HG02763 (cell line): ENCODE measurements around the gene MSI1.
"Not testable (repeated sequence)": the region's sequence is repeated elsewhere in the genome, so short reads cannot be mapped to it uniquely, and the experiment has no call there.

Experiments
- ATAC-seq: cut with Tn5 transposase; IDR thresholded peaks from one replicate; pipeline ENCODE4 v1.9.1; 2021; ENCODE audit warnings: mild to moderate bottlenecking, moderate library complexity; ENCODE audit not compliant: unreplicated experiment

MSI1 gene

DNA sequence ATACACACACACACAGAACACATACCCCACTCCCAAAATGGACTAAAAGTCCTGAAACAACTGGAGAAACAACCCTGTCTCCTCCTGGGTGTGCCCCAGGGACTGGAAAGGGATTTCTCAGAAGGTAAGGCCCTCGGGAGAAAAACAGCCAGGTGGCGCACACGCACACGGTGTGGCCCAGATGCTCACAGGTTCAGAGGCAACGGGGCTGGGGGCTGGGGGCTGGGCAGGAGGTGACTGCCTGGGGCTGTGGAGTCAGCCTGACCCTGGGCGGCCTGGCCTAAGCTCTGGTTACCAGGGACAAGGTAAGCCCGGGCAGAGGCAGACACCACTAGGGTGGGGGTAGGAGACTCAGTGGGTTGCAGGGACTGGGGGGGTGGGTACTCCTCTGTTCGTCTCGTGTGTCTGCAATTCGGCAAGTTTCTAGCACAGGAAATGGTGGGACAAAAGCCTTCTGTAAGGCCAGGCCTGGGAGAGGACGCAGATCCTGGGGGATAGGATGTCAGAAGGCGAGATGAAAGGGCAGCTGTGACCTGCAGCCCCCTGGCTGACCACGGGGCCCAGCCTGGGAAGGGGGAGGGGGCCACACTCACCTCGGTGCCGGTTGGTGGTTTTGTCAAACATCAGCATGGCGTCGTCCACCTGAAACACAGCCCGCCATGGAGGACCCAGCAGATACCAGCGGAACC, 10.4 kb downstream of the MSI1 start:
- ATAC-seq, result no peak

DNA sequence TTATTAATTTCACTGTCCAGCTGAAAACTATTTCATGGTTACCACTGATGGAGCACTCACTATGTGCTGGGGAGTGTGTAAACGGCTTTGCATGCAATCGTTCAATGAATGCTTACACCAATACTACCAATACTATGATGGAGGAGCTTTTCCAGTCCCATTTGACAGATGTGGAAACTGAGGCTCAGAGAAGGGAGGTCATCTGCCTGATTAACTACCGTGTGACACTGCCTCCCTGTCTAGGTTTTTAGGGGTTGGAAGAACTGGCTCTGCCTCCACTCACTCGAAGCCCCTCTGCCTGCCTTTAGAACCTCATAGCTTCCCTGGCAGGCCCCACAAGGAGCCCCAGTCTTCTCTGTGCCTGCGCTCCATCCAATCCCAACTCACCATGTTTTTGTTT, 11.9 kb downstream of the MSI1 start:
- no peak for ATAC-seq

DNA sequence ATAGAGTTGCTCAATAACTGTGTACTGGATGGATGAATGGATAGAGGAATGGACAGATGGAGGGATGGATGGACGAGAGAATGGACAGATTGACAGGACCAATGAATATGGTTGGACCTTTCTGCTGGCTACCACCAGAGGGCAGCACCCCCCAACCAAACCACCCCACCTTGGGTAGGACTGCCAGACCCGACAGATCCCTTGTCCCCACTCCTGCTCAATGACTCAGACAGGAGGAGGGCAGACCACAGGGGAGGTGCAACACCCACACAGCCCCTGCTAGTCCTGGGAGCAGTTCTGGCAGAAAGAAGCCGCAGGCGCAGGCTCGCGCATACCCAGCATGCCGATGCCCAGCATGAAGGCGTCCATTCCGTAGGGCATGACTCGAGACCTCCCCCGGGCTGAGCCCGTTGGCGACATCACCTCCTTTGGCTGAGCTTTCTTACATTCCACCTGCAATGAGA, 12.4 kb downstream of the MSI1 start:
- ATAC-seq, result no peak

DNA sequence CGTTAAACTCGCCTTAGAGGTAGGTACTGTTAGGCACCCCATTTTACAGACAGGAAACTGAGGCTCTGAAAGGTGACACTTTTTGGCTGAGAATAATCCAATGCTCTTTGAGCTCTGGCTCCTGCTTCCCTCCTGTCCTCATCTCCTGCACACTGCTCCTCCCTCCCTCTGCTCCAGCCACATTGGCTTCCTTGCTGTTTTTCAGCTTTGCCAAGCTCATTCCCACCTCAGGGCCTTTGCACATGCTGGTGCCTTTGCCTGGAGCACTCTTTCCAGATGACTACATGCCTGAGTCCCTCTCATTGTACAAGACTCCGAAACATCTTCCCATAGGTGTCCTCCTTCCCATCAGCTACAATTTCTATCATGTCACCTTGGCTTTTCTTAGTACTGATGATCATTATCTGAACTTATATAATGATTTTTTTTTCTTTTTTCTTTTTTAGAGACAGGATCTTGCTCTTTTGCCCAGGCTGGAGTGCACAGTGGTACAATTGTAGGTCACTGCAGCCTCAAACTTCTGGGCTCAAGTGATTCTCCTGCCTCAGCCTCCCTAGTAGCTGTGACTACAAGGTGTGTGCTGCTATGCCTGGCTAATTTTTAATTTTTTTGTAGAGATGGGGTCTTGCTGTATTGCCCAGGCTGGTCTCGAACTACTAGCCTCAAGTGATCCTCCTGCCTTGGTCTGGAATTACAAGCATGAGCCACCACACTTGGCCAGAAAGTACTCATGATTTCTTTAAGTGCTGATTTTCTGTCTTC, 15.2 kb downstream of the MSI1 start:
- no peak for ATAC-seq

DNA sequence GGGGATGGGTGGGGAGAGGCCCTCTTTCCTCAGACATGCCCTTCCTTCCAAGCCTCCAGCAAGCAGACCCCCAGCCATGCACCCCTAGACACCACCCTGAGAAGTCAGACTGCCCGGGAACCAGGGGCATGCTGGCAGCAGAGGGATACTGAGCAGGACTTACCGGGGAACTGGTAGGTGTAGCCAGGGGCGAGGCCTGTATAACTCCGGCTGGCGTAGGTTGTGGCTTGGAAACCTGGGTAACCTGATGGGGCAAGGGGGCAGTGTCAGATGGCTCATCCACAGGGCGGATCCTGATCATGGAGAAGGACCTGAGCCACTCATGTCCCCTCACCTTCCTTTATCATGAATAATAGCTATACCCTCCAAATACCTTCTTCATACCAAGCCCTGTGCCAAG, 15.8 kb downstream of the MSI1 start:
- ATAC-seq, result no peak

DNA sequence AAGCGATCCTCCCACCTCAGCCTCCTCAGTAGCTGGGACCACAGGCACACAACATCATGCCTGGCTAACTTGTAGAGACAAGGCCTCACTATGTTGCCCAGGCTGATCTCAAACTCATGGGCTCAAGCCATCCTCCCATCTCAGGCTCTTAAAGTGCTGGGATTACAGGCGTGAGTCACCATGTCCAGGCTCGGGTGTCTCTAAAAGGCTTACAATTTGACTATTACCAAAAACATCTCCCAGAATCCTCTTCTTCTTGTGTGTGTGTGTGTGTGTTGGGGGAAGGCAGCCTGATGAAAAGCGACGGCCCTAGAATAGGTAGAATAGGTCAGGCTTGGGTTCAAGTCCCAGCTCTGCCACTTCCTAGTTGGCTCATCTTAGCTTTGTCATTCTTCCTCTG, 16.8 kb downstream of the MSI1 start:
- ATAC-seq, result no peak

DNA sequence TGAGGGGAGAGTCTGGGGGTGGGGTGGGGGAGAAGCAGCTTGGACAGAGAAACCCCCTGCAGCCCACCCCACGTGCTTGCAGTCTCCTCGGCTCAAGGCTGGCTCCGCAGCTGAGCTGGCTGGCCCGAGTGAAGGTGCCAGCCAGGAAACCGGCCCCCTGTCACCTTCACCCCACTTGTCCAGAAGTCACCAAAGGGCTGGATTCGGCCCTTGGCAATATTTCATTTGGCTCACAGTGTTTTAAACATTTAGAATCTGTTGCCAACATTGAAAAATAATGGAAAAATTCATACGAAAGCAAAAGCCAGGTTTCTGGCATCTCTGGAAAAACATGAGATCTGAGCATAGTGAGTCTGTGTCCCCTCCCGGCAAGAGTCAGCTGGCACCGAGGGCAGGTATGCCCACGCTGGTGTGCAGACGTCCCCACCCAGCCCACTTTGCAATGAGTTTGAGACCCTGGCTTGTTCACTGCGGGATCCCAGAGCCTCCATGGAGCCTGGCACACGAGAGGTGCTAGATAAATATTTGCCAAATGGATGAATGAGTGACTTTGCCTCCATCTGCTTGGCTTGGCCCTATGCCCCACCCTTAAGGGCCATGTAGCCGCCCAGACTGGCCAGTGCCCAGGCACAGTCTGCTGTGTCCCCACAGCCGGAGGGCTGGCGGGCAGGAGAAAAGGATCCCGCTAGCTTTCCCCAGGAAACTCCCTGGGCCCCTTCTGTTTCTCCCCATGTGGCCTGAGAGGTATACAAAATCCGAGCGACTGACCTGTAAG, 18.2 kb downstream of the MSI1 start:
- ATAC-seq, result no peak

DNA sequence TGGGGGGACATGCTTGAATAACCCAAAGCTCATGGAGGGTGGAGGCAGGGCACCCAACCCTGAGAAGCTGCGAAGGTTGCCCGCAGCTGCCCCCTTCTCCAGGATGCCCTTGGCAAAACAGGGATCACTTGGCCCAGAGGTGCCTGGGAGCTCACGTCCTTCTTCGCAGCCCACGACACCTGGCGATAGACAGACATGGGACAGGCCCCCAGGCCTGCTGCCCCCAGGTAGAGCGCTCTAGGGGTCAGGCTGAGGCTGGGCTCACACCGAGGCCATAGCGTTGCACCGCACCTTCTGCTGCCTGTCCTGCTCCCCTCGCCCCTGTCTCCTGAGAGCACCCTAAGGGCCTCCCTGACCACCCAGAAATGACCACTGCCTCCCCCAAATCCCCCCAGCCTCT, 21.2 kb downstream of the MSI1 start:
- no peak for ATAC-seq

DNA sequence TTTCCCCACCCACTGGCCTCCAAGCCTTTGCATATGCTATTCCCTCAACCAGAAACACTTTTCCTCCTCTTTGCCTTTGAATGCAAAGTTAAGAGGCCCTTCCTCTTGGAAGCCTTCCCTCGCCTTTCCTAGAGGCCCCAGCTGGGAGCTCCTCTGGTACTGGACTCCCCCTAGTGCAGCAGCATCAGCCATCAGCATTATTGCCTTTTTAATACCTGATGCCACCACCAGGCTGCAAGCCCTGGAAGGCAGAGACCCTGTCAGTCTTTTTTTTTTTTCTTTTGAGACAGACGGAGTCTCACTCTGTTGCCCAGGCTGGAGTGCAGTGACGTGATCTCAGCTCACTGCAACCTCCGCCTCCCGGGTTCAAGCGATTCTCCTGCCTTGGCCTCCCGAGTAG, 22.3 kb downstream of the MSI1 start:
- ATAC-seq, result no peak

DNA sequence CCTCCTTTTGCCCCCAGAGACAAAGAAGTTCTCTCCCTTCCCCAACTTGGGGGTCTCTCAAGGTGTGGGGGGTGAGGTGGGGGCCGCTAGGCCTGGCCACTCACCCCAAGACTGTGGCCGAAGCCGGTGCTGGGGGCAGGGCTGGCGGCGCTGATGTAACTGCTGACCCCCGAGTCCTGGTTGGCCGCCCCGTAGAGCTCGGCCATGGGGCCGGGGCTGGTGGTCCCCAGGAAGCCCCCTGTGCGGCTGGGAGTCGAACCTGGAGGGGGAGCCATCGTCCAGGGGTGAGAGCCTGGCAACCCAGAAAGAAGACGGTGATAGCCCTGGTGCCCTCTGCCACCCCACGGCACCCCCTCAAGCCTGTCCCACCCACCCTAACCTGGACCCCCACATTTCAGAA, 22.9 kb downstream of the MSI1 start:
- ATAC-seq, result no peak

DNA sequence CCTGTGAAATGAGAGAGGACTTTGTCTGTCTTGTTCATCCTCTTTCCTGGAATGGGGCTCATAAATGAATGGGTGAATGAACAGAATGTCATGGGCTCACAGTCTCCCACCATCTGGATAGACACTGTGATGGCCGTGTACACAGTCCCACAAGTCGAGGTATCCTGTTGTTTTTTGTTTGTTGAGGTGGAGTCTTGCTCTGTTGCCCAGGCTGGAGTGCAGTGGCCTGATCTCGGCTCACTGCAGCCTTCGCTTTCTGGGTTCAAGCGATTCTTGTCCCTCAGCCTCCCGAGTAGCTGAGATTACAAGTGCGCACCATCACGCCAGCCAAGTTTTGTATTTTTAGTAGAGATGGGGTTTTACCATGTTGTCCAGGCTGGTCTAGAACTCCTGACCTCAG, 25.3 kb downstream of the MSI1 start:
- ATAC-seq, result no peak

DNA sequence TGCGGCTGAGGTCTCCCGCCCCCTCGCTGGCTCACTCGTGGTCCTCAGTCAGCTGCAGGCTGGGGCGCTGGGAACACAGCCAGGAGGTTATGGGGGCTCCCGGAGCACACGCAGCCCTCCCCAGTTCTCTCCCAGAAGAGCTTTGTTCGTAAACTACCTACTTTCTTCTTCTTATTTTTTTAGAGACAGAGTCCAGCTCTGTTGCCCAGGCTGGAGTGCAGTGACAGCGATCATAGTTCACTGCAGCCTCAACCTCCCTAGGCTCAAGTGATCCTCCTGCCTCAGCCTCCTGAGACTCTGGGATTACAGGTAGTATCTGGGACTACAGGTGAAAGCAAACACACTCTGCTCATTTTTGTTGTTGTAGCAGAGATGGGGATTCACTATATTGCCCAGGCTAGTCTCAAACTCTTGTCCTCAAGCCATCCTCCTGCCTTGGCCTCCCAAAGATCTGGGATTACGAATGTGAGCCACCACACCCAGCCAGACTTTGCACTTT, 25.9 kb downstream of the MSI1 start:
- ATAC-seq, result no peak

DNA sequence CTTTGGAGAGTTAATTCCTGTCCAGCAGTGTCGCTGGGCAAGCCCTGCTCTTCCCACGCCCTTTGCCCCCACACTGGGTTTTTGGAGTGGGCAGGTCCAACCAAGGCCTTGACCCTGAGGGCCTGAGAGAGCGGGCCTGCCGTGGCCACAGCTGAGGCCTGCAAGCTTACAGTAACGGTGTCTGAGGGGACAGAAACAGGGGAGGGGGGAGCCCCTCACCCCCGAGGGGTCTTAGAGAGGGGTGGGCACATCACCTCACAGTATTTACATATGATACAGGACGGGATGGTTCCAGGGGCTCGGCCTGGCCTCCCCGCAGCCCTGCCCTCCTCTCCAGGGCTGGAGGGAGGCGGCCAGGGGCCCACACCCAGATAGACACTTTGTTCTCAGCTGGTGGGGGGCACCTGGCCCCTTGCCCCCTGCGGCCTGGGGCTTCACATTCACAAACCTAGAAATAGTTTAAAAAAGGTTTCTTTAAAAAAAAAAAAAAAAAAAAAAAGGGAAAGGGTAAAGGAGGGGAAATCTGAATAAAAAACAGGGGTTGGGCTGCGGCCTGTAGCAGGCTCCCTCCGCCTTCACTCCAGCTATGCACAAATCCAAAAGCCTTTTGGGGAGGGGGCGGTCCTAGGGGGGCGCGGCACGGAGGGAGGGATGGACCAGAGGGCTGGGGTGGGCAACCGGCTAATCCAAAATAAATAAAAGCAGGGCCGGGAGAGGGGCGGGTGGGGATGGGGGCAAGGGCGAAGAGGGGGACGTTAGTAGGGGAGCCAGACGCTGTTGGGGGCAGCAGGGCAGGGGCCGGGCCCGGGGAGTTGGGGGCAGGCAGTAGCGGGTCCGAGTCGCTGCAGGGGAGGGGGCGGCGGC, 26.6 kb downstream of the MSI1 start:
- ATAC-seq, result no peak

DNA sequence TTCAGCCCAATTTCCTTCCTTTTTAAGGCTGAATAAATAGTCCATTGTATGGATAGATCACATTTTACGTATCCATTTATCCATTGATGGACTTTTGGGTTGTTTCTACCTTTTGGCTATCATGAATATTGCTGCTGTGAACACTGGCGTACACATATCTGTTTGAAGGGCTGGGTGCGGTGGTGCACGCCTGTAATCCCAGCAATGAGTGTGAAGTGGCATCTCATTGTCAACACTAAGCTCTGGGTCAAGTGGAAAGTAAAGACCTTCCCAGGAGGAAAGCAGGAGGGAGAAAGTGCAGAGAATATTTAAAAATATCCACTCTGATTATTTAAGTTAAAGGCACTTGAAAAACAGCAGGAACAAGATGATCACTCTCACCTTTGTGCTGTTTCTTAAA, 29.7 kb downstream of the MSI1 start:
- ATAC-seq, result no peak

DNA sequence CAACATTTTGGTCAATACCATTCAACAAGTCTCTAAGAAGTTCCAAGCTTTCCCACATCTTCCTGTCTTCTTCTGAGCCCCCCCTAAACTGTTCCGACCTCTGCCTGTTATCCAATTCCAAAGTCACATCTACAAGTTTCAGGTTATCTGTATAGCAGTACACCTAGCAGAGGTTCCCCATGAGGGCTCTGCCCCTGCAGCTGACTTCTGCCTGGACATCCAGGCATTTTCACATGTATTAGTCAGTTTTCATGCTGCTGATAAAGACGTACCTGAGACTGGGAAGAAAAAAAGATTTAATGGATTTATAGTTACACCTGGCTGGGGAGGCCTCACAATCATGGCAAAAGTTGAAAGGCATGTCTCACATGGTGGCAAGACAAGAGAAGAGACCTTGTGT, 31.2 kb downstream of the MSI1 start:
- no peak for ATAC-seq

DNA sequence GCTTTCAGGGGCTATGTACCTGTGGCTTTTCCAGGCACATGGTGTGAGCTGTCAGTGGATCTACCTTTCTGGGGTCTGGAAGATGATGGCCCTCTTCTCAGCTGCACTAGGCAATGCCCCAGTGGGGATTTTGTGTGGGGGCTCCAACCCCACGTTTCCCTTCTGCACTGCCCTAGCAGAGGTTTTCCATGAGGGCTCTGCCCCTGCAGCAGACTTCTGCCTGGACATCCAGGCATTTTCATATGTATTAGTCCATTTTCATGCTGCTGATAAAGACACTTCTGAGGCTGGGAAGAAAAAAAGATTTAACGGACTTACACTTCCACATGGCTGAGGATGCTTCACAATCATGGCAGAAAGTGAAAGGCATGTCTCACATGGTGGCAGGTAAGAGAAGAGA, 32.6 kb downstream of the MSI1 start:
- ATAC-seq, result not testable (repeated sequence)

DNA sequence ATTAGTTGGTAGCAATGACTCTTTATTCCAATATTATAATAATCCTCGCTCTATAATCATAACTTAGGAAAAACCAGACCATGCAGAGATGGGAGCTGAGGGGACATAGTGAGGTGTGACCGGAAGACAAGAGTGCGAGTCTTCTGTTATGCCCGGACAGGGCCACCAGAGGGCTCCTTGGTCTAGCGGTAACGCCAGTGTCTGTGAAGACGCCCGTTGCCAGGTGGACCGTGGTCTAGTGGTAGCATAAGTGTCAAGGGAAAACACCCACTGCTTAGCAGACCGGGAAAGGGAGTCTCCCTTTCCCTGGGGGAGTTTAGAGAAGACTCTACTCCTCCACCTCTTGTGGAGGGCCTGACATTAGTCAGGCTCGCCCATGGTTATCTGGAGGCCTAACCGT, 33.5 kb downstream of the MSI1 start:
- not testable (repeated sequence) for ATAC-seq

DNA sequence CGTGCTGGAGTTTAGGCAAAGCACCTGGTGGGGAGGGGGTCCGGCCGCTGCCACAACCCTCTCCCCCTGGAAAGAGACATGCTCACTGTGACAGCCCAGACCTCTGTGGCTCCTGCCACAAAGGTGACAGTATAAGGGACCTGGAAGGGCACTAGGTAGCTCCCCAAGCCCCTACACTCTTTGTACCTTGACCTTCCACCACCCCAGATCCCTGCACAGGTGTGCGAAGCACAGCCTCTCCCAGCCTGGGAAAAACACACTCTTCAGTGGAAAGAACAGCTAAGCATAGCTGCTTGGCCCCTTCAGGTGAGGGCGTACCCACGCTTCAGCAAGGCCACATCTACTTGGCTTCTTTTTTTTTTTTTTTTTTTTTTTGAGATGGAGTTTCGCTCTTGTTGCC, 36.4 kb downstream of the MSI1 start:
- no peak for ATAC-seq

DNA sequence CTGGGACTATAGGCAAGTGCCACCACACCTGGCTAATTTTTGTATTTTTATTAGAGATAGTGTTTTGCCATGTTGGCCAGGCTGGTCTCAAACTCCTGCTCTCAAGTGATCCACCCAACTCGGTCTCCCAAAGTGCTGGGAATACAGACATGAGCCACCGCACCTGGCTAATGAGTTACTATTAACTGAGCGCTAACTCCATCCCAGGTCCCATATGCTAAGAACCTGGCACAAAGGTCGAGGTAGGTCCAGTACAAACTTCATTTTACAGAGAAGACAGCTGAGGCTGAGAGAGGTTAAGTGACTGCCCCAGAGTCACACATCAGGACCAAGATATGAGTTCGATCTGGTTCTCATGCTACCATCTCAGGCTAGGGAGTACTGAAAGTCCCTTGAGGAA, 36.9 kb downstream of the MSI1 start:
- ATAC-seq, result no peak

DNA sequence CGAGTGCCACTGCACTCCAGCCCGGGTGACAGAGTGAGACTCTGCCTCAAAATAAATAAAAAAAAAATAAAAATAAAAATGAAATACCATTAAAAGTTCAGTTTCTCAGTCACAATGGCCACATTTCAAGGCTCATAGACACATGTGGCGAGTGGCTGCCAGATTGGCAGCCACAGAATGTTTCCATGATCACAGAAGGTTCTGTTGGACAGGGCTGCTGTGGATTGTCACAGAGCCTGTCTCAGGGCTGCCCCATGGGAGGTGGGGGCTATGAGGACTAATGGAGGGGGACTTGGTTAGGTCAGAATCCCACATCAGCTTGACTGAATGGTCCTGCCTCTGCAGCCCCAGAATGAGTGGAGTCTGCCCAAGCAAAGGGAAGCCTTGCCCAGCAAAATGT, 37.6 kb downstream of the MSI1 start:
- no peak for ATAC-seq

DNA sequence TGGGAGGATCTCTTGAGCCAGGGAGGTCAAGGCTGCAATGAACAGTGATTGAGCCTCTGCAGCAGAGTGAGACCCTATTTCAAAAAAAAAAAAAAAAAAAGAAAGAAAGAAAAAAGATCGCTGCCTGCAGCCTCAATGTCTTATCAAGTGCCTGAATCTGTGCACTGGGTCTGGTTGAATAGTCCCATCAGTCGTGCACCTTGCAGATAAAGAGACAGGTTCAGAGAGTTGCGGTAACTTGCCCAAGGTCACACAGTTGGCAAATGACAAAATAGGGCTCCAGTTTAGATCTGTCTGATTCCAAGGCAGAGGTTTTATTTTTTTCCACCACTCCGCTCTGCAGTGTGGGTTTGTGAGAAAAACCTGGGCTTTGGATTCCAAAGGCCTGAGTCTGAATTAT, 40.7 kb downstream of the MSI1 start:
- ATAC-seq, result no peak
